Measurements from ENCODE around the gene CPB2. TPM values are rescaled to one million over a fixed set of nuclear protein-coding genes. Genes with fewer than 3 reads are reported as not detected.

CPB2 gene
- total and polyA plus RNA-seq, 2 donors, result 0.05 to 0.16 TPM

DNA sequence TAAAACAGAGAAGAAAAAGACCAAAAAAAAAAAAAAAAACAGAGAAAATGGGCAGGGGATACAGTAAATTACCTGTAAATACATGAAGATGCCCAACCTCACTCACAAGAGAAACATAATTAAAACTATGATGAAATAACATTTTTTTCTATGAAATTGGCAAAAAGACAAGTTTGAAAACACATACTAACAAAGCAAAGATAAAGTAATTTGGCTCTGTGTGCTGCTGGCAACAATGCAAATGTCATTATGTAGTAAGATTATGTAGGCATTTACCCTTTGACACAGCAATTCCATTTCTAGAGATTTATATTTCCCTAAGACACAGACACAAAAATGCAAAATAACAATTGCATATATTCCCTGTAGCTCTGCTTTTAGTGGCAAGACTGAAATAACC lies 72.5 kb downstream of the CPB2 start:
- Histone ChIP-seq H3K36me3 (ENCODE audit: control insufficient read depth in 2 of 2, insufficient read depth in 2 of 2, low read length in 1 of 2) (peaks cover 8 to 25% of the 10 kb centered on the region in 2 donors), H3K4me3 (ENCODE audit: low read length in 2 of 2) (no peak overlapping the region), H3K4me1 (ENCODE audit: control insufficient read depth in 2 of 2, insufficient read depth in 2 of 2, low read length in 2 of 2) (no peaks in the 10 kb centered on the region), H3K9me3 (ENCODE audit: control insufficient read depth in 2 of 2, insufficient read depth in 1 of 2, low read length in 1 of 2) (no peaks in the 10 kb centered on the region), H3K27ac (ENCODE audit: low read depth in 1 of 2, low read length in 1 of 2) (no peak overlapping the region), H3K27me3 (ENCODE audit: control insufficient read depth in 2 of 2, insufficient read depth in 1 of 2, low read length in 1 of 2) (no peaks in the 10 kb centered on the region)
- no peak for DNase-seq (ENCODE audit: low read depth in 6 of 9, low spot score in 9 of 9)

- Histone ChIP-seq H3K4me1 (ENCODE audit: control insufficient read depth in 2 of 2, insufficient read depth in 2 of 2, low read length in 2 of 2) (no peaks in the 10 kb centered on the region), H3K36me3 (ENCODE audit: control insufficient read depth in 2 of 2, insufficient read depth in 2 of 2, low read length in 1 of 2) (peaks cover 8 to 25% of the 10 kb centered on the region in 2 donors), H3K9me3 (ENCODE audit: control insufficient read depth in 2 of 2, insufficient read depth in 1 of 2, low read length in 1 of 2) (no peaks in the 10 kb centered on the region), H3K27me3 (ENCODE audit: control insufficient read depth in 2 of 2, insufficient read depth in 1 of 2, low read length in 1 of 2) (no peaks in the 10 kb centered on the region), H3K4me3 (ENCODE audit: low read length in 2 of 2) (no peak overlapping the region), H3K27ac (ENCODE audit: low read depth in 1 of 2, low read length in 1 of 2) (no peak overlapping the region)
- no peak for DNase-seq (ENCODE audit: low read depth in 6 of 9, low spot score in 9 of 9)
- 98% methylated on average over 4 of the region's 4 CpGs for WGBS
Measured at GRCh38 chr13:46031581-46032263, 73.1 kb downstream of the CPB2 start.

DNA sequence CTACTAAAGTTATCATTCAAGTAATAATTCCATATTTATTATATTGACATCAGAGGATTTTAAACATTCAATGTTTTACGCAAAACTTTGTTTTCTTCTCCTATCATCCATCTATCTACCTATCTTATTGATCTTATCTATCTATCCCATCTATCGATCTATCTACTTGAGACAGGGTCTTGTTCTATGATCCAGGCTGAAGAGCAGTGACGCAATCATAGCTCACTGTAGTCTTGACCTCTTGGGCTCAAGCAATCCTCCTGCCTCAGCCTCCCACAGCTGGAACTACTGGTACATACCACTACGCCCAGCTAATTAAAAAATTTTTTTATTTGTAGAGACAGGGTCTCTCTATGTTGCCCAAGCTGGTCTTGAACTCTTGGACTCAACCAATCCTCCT lies 79.7 kb downstream of the CPB2 start:
- no peaks in the 10 kb centered on the region for H3K4me1 ChIP-seq (ENCODE audit: control insufficient read depth in 2 of 2, insufficient read depth in 2 of 2, low read length in 2 of 2)
- no peak for DNase-seq (ENCODE audit: low read depth in 6 of 9, low spot score in 9 of 9)
- H3K9me3 ChIP-seq (ENCODE audit: control insufficient read depth in 2 of 2, insufficient read depth in 1 of 2, low read length in 1 of 2), result no peaks in the 10 kb centered on the region
- H3K36me3 ChIP-seq (ENCODE audit: control insufficient read depth in 2 of 2, insufficient read depth in 2 of 2, low read length in 1 of 2), result peaks cover 0 to 6% of the 10 kb centered on the region in 2 donors
- H3K27ac ChIP-seq (ENCODE audit: low read depth in 1 of 2, low read length in 1 of 2), result no peak overlapping the region
- no peaks in the 10 kb centered on the region for H3K27me3 ChIP-seq (ENCODE audit: control insufficient read depth in 2 of 2, insufficient read depth in 1 of 2, low read length in 1 of 2)
- 98% methylated on average over 4 of the region's 4 CpGs for WGBS
- H3K4me3 ChIP-seq (ENCODE audit: low read length in 2 of 2), result no peak overlapping the region

DNA sequence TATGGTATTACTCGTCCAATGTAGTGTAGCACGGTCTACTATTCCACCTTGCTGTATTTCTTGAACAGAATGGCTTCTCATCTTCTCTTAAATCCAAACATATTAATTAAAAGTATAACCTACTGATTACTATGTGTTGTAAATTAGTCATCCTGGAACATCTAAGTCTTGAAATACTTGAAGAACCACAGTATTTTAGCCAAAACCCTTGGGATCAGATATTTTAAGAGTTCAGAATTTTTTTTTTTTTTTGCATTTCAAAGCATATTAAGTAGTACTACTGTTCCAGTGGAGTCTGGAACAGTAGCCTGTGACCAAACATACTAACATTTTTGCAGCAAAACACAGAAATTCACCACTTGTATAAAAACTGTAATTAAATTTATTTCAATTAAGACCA lies 82.4 kb downstream of the CPB2 start:
- no peak overlapping the region for H3K4me3 ChIP-seq (ENCODE audit: low read length in 2 of 2)
- H3K27ac ChIP-seq (ENCODE audit: low read depth in 1 of 2, low read length in 1 of 2), result no peak overlapping the region
- H3K27me3 ChIP-seq (ENCODE audit: control insufficient read depth in 2 of 2, insufficient read depth in 1 of 2, low read length in 1 of 2), result no peaks in the 10 kb centered on the region
- no peak for DNase-seq (ENCODE audit: low read depth in 6 of 9, low spot score in 9 of 9)
- peaks cover 3 to 28% of the 10 kb centered on the region in 2 donors for H3K36me3 ChIP-seq (ENCODE audit: control insufficient read depth in 2 of 2, insufficient read depth in 2 of 2, low read length in 1 of 2)
- no peaks in the 10 kb centered on the region for H3K9me3 ChIP-seq (ENCODE audit: control insufficient read depth in 2 of 2, insufficient read depth in 1 of 2, low read length in 1 of 2)
- H3K4me1 ChIP-seq (ENCODE audit: control insufficient read depth in 2 of 2, insufficient read depth in 2 of 2, low read length in 2 of 2), result no peaks in the 10 kb centered on the region
- WGBS, result over 99% methylated on average over 2 of the region's 2 CpGs

GRCh38 chr13:46016216-46016615 lies 88.6 kb downstream of the CPB2 start:
- H3K27me3 ChIP-seq (ENCODE audit: control insufficient read depth in 2 of 2, insufficient read depth in 1 of 2, low read length in 1 of 2), result no peaks in the 10 kb centered on the region
- H3K4me1 ChIP-seq (ENCODE audit: control insufficient read depth in 2 of 2, insufficient read depth in 2 of 2, low read length in 2 of 2), result no peaks in the 10 kb centered on the region
- DNase-seq (ENCODE audit: low read depth in 6 of 9, low spot score in 9 of 9), result no peak
- H3K4me3 ChIP-seq (ENCODE audit: low read length in 2 of 2), result no peak overlapping the region
- no peaks in the 10 kb centered on the region for H3K9me3 ChIP-seq (ENCODE audit: control insufficient read depth in 2 of 2, insufficient read depth in 1 of 2, low read length in 1 of 2)
- peaks cover 3 to 39% of the 10 kb centered on the region in 2 donors for H3K36me3 ChIP-seq (ENCODE audit: control insufficient read depth in 2 of 2, insufficient read depth in 2 of 2, low read length in 1 of 2)
- no peak overlapping the region for H3K27ac ChIP-seq (ENCODE audit: low read depth in 1 of 2, low read length in 1 of 2)

GRCh38 chr13:46015366-46015765 lies 89.5 kb downstream of the CPB2 start:
- H3K27ac ChIP-seq (ENCODE audit: low read depth in 1 of 2, low read length in 1 of 2), result no peak overlapping the region
- no peaks in the 10 kb centered on the region for H3K27me3 ChIP-seq (ENCODE audit: control insufficient read depth in 2 of 2, insufficient read depth in 1 of 2, low read length in 1 of 2)
- 94% methylated on average over 3 of the region's 3 CpGs for WGBS
- no peaks in the 10 kb centered on the region for H3K4me1 ChIP-seq (ENCODE audit: control insufficient read depth in 2 of 2, insufficient read depth in 2 of 2, low read length in 2 of 2)
- H3K4me3 ChIP-seq (ENCODE audit: low read length in 2 of 2), result no peak overlapping the region
- DNase-seq (ENCODE audit: low read depth in 6 of 9, low spot score in 9 of 9), result no peak
- no peaks in the 10 kb centered on the region for H3K9me3 ChIP-seq (ENCODE audit: control insufficient read depth in 2 of 2, insufficient read depth in 1 of 2, low read length in 1 of 2)
- peaks cover 5 to 43% of the 10 kb centered on the region in 2 donors for H3K36me3 ChIP-seq (ENCODE audit: control insufficient read depth in 2 of 2, insufficient read depth in 2 of 2, low read length in 1 of 2)

DNA sequence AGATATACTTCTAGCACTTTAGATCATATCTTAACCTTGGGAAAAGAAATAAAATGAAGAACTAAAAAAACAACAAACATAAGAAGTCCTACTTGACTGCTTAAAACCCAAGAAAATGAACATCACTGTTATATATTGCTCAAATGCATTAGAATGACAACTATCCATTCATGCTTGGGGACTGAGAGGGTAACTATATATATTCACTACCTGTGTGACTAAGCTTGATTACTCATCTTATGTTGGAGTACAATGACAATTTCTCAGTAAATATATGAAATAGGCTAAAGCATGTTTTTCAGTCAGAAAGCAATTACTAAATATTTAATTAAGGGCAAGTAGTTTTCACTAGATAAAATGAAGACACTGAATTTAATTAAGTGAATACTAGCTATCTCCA lies 92.4 kb downstream of the CPB2 start:
- Histone ChIP-seq H3K27ac (ENCODE audit: low read depth in 1 of 2, low read length in 1 of 2) (no peak overlapping the region), H3K36me3 (ENCODE audit: control insufficient read depth in 2 of 2, insufficient read depth in 2 of 2, low read length in 1 of 2) (peaks cover 4 to 34% of the 10 kb centered on the region in 2 donors), H3K9me3 (ENCODE audit: control insufficient read depth in 2 of 2, insufficient read depth in 1 of 2, low read length in 1 of 2) (no peaks in the 10 kb centered on the region), H3K4me3 (ENCODE audit: low read length in 2 of 2) (no peak overlapping the region), H3K4me1 (ENCODE audit: control insufficient read depth in 2 of 2, insufficient read depth in 2 of 2, low read length in 2 of 2) (no peaks in the 10 kb centered on the region), H3K27me3 (ENCODE audit: control insufficient read depth in 2 of 2, insufficient read depth in 1 of 2, low read length in 1 of 2) (no peaks in the 10 kb centered on the region)
- DNase-seq (ENCODE audit: low read depth in 6 of 9, low spot score in 9 of 9), result no peak

DNA sequence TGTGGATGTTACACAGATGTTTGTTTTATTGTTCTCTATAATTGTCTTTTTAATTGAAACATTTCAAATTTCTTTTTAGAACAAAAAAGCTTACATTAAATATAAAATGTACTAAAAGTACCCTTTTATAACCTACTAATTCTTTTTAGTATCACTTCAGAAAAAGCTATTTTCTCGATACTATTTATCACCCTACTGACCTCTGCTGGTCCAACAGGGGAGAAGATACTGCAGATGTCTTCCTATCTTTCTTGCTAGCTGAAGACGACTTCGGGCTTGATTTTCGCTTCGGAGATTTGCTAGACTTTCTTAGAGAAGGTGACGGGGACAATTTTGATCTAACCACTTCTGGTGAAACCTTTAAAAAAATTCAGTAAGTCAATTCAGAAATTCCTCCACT lies 94.7 kb downstream of the CPB2 start:
- Histone ChIP-seq H3K27ac (ENCODE audit: low read depth in 1 of 2, low read length in 1 of 2) (no peak overlapping the region), H3K36me3 (ENCODE audit: control insufficient read depth in 2 of 2, insufficient read depth in 2 of 2, low read length in 1 of 2) (peaks cover 4 to 24% of the 10 kb centered on the region in 2 donors), H3K4me1 (ENCODE audit: control insufficient read depth in 2 of 2, insufficient read depth in 2 of 2, low read length in 2 of 2) (no peaks in the 10 kb centered on the region), H3K9me3 (ENCODE audit: control insufficient read depth in 2 of 2, insufficient read depth in 1 of 2, low read length in 1 of 2) (no peaks in the 10 kb centered on the region), H3K27me3 (ENCODE audit: control insufficient read depth in 2 of 2, insufficient read depth in 1 of 2, low read length in 1 of 2) (no peaks in the 10 kb centered on the region), H3K4me3 (ENCODE audit: low read length in 2 of 2) (no peak overlapping the region)
- WGBS, result 98% methylated on average over 6 of the region's 6 CpGs
- DNase-seq (ENCODE audit: low read depth in 6 of 9, low spot score in 9 of 9), result no peak

DNA sequence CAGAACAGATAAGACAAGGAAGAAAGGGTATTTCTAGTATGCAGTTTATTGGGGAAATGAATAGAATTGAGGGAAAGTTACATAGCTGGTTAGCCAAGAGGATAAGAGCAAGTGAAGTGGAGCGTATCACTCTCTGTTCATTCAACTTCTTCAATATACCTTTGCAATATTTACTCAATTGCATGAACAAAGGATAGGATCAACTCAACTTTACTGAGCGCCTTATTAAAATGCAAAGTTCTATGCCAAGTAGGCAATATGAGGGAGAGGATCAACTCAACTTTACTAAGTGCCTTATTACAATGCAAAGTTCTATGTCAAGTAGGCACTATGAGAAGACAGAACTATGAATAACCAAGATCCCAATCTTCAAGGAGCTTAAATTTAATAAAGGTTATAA lies 96.2 kb downstream of the CPB2 start:
- Histone ChIP-seq H3K4me3 (ENCODE audit: low read length in 2 of 2) (no peak overlapping the region), H3K27ac (ENCODE audit: low read depth in 1 of 2, low read length in 1 of 2) (no peak overlapping the region), H3K36me3 (ENCODE audit: control insufficient read depth in 2 of 2, insufficient read depth in 2 of 2, low read length in 1 of 2) (peaks cover 4 to 24% of the 10 kb centered on the region in 2 donors), H3K9me3 (ENCODE audit: control insufficient read depth in 2 of 2, insufficient read depth in 1 of 2, low read length in 1 of 2) (no peaks in the 10 kb centered on the region), H3K27me3 (ENCODE audit: control insufficient read depth in 2 of 2, insufficient read depth in 1 of 2, low read length in 1 of 2) (no peaks in the 10 kb centered on the region), H3K4me1 (ENCODE audit: control insufficient read depth in 2 of 2, insufficient read depth in 2 of 2, low read length in 2 of 2) (no peaks in the 10 kb centered on the region)
- DNase-seq (ENCODE audit: low read depth in 6 of 9, low spot score in 9 of 9), result no peak
- WGBS, result 99% methylated on average over 2 of the region's 2 CpGs
